HEK293T (cell line): ENCODE measurements around the gene RNU1-3.
"Not testable (repeated sequence)": the region's sequence is repeated elsewhere in the genome, so short reads cannot be mapped to it uniquely, and the experiment has no call there.

ENCODE experiments used
- BHLHE40 ChIP-seq: fragments of 450-650 bp; IDR thresholded peaks from 2 replicates; pipeline ENCODE4 v1.6.1; 2016; ENCODE audit warnings: mild to moderate bottlenecking, moderate library complexity, borderline replicate concordance
- ELF4 ChIP-seq: fragments of 450-650 bp; IDR thresholded peaks from 2 replicates; pipeline ENCODE4 v1.6.1; 2017; ENCODE audit warnings: antibody characterized with exemption
- FOXA1 ChIP-seq: fragments of 450-650 bp; IDR thresholded peaks from 2 replicates; pipeline ENCODE4 v1.6.1; 2016; ENCODE audit warnings: mild to moderate bottlenecking
- HDGF ChIP-seq: fragments of 450-650 bp; IDR thresholded peaks from 2 replicates; pipeline ENCODE4 v1.6.1; 2017; ENCODE audit warnings: antibody characterized with exemption, borderline replicate concordance
- L3MBTL2 ChIP-seq: fragments of 450-650 bp; conservative IDR thresholded peaks from 2 replicates; pipeline ENCODE4 v1.6.1; 2016; ENCODE audit warnings: mild to moderate bottlenecking
- PKNOX1 ChIP-seq: fragments of 450-650 bp; IDR thresholded peaks from 2 replicates; pipeline ENCODE4 v1.6.1; 2016
- SP1 ChIP-seq: fragments of 450-650 bp; IDR thresholded peaks from 2 replicates; pipeline ENCODE4 v1.6.1; 2017
- TARDBP ChIP-seq: fragments of 450-650 bp; IDR thresholded peaks from 2 replicates; pipeline ENCODE4 v1.6.1; 2016

GRCh38 chr1:16703602-16704001 is 36.9 kb upstream of the RNU1-3 start:
- TF ChIP-seq HDGF, PKNOX1, SP1, ELF4, FOXA1, TARDBP, BHLHE40, L3MBTL2: not testable (repeated sequence)
